HL-60 (cell line): Measurements from ENCODE around the gene CERS6. TPM values are rescaled to one million over a fixed set of nuclear protein-coding genes. Genes with fewer than 3 reads are reported as not detected.

Experiments
- DNase-seq, 2 experiments: peaks; one replicate each; pipeline ENCODE4 v3.0.0-alpha.2; 2010 to 2020; ENCODE audit warnings: low read depth in 1 of 2, low spot score in 1 of 2
- H3K27ac ChIP-seq: fragments of 250-450 bp; sonication (Bioruptor Pico); replicated peaks from 2 replicates; pipeline ENCODE4 v1.5.1; 2020; ENCODE audit warnings: mild to moderate bottlenecking, moderate library complexity
- H3K27me3 ChIP-seq: fragments of 250-450 bp; sonication (Bioruptor Pico); 2 replicates; pipeline ENCODE4 v1.5.1; 2021; ENCODE audit warnings: mild to moderate bottlenecking, moderate library complexity; ENCODE audit not compliant: insufficient read depth, poor library complexity, severe bottlenecking
- H3K4me3 ChIP-seq: replicated peaks from 2 replicates; pipeline ENCODE4 v1.5.1; 2011; ENCODE audit warnings: mild to moderate bottlenecking, control low read depth, low read length; ENCODE audit not compliant: insufficient read depth
- GABPA ChIP-seq: IDR thresholded peaks from 2 replicates; pipeline ENCODE4 v1.6.1; 2012; ENCODE audit warnings: low read depth
- POLR2AphosphoS5 ChIP-seq: IDR thresholded peaks from 2 replicates; pipeline ENCODE4 v1.6.1; 2012; ENCODE audit warnings: low read depth
- SPI1 ChIP-seq: IDR thresholded peaks from 2 replicates; pipeline ENCODE4 v1.6.1; 2012; ENCODE audit warnings: low read depth, mild to moderate bottlenecking, borderline replicate concordance
- microRNA-seq: library from miRNA; unstranded; fragments of <30 nt; microRNA quantifications from one replicate; pipeline ENCODE4, GENCODE V29; 2018
- TF ChIP-seq, protein P1 (sequence below): IDR thresholded peaks from 2 replicates; pipeline ENCODE4 v1.6.1; 2012; ENCODE audit warnings: low read depth; ENCODE audit not compliant: insufficient replicate concordance
- TF ChIP-seq, protein P2 (sequence below): IDR thresholded peaks from one replicate; pipeline ENCODE4 v1.5.1; 2011; ENCODE audit warnings: low read length, control low read depth, inconsistent platforms; ENCODE audit not compliant: insufficient read depth

The CERS6 gene

DNA sequence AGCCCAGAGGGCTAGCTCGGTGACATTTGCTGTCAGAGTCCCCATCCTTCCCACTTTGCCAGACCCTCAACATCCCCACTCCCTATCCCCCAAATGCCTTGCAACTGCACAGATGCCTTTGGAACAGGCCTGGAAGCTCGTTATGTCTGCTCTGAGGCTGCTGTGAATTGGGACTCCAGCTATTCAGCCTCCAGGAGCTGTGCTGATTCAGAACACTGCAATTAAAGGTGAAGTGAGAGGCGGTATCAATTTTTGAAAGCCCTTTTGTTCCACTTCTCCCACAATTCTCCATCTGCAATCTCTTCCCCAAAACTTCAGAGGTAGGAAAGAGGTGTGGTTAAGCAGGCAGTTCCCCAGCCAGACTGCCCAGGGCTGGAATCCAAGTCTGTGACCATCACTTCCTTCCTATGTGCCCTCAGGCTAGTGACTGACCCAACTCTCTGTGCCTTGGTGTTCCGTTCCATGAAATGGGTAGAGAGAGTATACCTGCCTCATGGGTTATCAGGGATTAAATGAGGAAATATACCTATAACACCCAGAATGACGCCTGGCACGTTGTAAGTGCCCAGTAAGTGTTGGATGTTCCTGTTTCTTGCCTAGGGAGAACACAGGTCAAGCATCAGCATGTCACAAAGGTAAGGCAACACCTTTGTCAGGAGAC, 363.9 kb downstream of the CERS6 start:
- DNase-seq: no peak
- Histone ChIP-seq H3K4me3 (no peak overlapping the region), H3K27me3 (no peaks in the 10 kb centered on the region), H3K27ac (no peak overlapping the region)
- TF ChIP-seq, protein P1, sequence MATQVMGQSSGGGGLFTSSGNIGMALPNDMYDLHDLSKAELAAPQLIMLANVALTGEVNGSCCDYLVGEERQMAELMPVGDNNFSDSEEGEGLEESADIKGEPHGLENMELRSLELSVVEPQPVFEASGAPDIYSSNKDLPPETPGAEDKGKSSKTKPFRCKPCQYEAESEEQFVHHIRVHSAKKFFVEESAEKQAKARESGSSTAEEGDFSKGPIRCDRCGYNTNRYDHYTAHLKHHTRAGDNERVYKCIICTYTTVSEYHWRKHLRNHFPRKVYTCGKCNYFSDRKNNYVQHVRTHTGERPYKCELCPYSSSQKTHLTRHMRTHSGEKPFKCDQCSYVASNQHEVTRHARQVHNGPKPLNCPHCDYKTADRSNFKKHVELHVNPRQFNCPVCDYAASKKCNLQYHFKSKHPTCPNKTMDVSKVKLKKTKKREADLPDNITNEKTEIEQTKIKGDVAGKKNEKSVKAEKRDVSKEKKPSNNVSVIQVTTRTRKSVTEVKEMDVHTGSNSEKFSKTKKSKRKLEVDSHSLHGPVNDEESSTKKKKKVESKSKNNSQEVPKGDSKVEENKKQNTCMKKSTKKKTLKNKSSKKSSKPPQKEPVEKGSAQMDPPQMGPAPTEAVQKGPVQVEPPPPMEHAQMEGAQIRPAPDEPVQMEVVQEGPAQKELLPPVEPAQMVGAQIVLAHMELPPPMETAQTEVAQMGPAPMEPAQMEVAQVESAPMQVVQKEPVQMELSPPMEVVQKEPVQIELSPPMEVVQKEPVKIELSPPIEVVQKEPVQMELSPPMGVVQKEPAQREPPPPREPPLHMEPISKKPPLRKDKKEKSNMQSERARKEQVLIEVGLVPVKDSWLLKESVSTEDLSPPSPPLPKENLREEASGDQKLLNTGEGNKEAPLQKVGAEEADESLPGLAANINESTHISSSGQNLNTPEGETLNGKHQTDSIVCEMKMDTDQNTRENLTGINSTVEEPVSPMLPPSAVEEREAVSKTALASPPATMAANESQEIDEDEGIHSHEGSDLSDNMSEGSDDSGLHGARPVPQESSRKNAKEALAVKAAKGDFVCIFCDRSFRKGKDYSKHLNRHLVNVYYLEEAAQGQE: no peak
- TF ChIP-seq POLR2AphosphoS5 (no peak), SPI1 (no peak), GABPA (no peak)
- TF ChIP-seq, protein P2, sequence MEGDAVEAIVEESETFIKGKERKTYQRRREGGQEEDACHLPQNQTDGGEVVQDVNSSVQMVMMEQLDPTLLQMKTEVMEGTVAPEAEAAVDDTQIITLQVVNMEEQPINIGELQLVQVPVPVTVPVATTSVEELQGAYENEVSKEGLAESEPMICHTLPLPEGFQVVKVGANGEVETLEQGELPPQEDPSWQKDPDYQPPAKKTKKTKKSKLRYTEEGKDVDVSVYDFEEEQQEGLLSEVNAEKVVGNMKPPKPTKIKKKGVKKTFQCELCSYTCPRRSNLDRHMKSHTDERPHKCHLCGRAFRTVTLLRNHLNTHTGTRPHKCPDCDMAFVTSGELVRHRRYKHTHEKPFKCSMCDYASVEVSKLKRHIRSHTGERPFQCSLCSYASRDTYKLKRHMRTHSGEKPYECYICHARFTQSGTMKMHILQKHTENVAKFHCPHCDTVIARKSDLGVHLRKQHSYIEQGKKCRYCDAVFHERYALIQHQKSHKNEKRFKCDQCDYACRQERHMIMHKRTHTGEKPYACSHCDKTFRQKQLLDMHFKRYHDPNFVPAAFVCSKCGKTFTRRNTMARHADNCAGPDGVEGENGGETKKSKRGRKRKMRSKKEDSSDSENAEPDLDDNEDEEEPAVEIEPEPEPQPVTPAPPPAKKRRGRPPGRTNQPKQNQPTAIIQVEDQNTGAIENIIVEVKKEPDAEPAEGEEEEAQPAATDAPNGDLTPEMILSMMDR: no peak

DNA sequence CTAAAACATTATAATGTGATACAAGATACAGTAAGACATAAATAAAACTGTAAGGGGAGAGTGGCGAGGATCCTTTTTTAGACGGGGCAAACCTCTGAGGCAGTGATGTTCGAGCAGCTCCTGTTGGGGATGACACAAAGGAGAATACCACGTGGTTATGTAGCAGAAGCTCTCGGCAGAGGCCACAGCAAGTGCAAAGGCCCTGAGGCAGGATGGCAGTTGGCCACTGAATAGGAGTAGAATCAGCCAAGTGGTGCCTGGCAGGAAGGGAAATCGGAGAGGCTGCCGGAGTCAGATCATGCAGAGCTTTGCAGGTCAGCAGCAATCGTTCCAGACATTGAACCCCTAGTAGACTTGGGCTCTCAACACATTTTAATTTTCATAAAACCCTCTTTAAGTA, 365.5 kb downstream of the CERS6 start:
- H3K4me3 ChIP-seq: no peak overlapping the region
- H3K27ac ChIP-seq: no peak overlapping the region
- no peak for DNase-seq
- TF ChIP-seq SPI1 (no peak), GABPA (no peak)
- TF ChIP-seq, protein P2: no peak
- H3K27me3 ChIP-seq: no peaks in the 10 kb centered on the region

DNA sequence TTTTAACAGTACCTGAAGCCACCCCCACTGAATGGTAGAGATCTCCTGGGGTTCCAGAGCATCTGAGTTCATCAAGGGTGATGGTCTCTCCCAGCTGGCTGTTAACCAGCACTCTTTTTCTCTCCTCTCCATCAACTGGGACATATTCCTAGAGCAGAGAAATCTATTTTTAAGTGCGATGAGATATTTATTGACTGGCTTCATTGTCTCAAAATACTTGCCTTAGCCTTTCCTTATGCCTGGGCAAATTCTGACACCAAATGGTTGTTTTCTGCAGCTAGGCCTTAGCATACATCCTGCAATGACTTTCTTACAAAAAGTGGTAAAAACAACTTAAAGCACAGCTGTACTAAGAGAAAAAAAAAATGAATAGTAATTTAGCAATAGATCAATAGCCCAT, 365.9 kb downstream of the CERS6 start:
- Histone ChIP-seq H3K27ac (no peak overlapping the region), H3K4me3 (no peak overlapping the region), H3K27me3 (no peaks in the 10 kb centered on the region)
- DNase-seq: no peak
- TF ChIP-seq, protein P2: no peak
- TF ChIP-seq GABPA: no peak
- TF ChIP-seq SPI1: no peak
- TF ChIP-seq, protein P1: no peak
- TF ChIP-seq POLR2AphosphoS5: no peak

Small RNAs within 50 kb of the gene (microRNA-seq; reads per million reads assigned to microRNA genes)
- not detected for gene MIR4774
